H1 (cell line): ENCODE data around the gene ACYP1. TPM values are rescaled to one million over a fixed set of nuclear protein-coding genes. Genes with fewer than 3 reads are reported as not detected.

Source experiments
- CEBPB ChIP-seq: IDR thresholded peaks from 2 replicates; pipeline ENCODE4 v1.6.1; 2012; ENCODE audit warnings: low read depth, low read length
- CTCF ChIP-seq, 3 experiments: IDR thresholded peaks; 1 replicate in 2 of 3; 2 replicates in 1 of 3; pipeline versions ENCODE4 v1.5.1 to v1.6.1; 2011; ENCODE audit warnings: low read length in 3 of 3, mild to moderate bottlenecking in 3 of 3, inconsistent platforms in 2 of 3, low read depth in 1 of 3, moderate library complexity in 1 of 3; ENCODE audit not compliant: insufficient read depth in 1 of 3; ENCODE audit errors: control extremely low read depth in 1 of 3
- EP300 ChIP-seq, 2 experiments: IDR thresholded peaks; 1 replicate in 1 of 2; 2 replicates in 1 of 2; pipeline ENCODE4 v1.6.1; 2011 to 2012; ENCODE audit warnings: low read depth in 2 of 2, low read length in 2 of 2, mild to moderate bottlenecking in 2 of 2, borderline replicate concordance in 1 of 2, inconsistent platforms in 1 of 2, moderate library complexity in 1 of 2
- MAX ChIP-seq: IDR thresholded peaks from 2 replicates; pipeline ENCODE4 v1.6.1; 2012; ENCODE audit warnings: inconsistent platforms
- SIX5 ChIP-seq: IDR thresholded peaks from 2 replicates; pipeline ENCODE4 v1.6.1; 2011; ENCODE audit warnings: mild to moderate bottlenecking, low read depth, low read length
- SP4 ChIP-seq: IDR thresholded peaks from 2 replicates; pipeline ENCODE4 v1.6.1; 2012; ENCODE audit warnings: low read length, inconsistent platforms
- TCF12 ChIP-seq: IDR thresholded peaks from 2 replicates; pipeline ENCODE4 v1.6.1; 2011; ENCODE audit warnings: low read depth, mild to moderate bottlenecking, low read length
- YY1 ChIP-seq: IDR thresholded peaks from 2 replicates; pipeline ENCODE4 v1.6.1; 2011; ENCODE audit warnings: low read depth, mild to moderate bottlenecking, low read length
- ZNF274 ChIP-seq: IDR thresholded peaks from 2 replicates; pipeline ENCODE4 v1.7.0; 2012; ENCODE audit warnings: low read length, borderline replicate concordance; ENCODE audit errors: extremely low read depth
- polyA plus RNA-seq, 7 experiments: library from polyadenylated mRNA; depleted of rRNA in 3 of 7; stranded (reverse) in 5 of 7; unstranded in 2 of 7; fragments of >200 nt in 5 of 7; fragments of 200-250 nt in 2 of 7; gene quantifications; 1 replicate in 5 of 7; 2 replicates in 1 of 7; 4 replicates in 1 of 7; pipeline versions ENCODE4 v1.2.1 to v1.2.3, GENCODE V29; 2011 to 2013; ENCODE audit warnings: missing spikeins in 2 of 7, mixed read lengths in 2 of 7
- total RNA-seq: library from RNA; stranded (reverse); fragmentation: NEBNext Ultra II Directional; extraction: Animal tissue kit (Norgen Biotek cat#: 25700); gene quantifications from 2 replicates; pipeline ENCODE4 v1.2.1, GENCODE V29; 2021

ACYP1 gene
- total and polyA plus RNA-seq, 2 of the 8 experiments (the other 6 are each of a cell fraction or from before 2014, with no cell fraction given) = 22.3 to 24.8 TPM

GRCh38 chr14:75016815-75017214, 47.0 kb downstream of the ACYP1 start (continued):
- TF ChIP-seq SIX5 (no peak), ZNF274 (no peak), MAX (no peak), YY1 (no peak), TCF12 (no peak), EP300 (IDR thresholded peaks at IDR 0.05; ENCODE audit: borderline replicate concordance in 1 of 2, low read depth in 2 of 2, low read length in 2 of 2) (no peak), CEBPB (no peak), CTCF (IDR thresholded peaks at IDR 0.05; ENCODE audit: control extremely low read depth in 1 of 3, insufficient read depth in 1 of 3, low read depth in 1 of 3, low read length in 3 of 3) (no peak), SP4 (no peak)
